SK-MEL-5 (cell line): ENCODE measurements around the gene PGS1. TPM values are rescaled to one million over a fixed set of nuclear protein-coding genes. Genes with fewer than 3 reads are reported as not detected.
A peak's percentile ranks its signal among the peaks of the same experiment; 100 is the strongest.
"Not testable (repeated sequence)": the region's sequence is repeated elsewhere in the genome, so short reads cannot be mapped to it uniquely, and the experiment has no call there.

ENCODE experiments used
- DNase-seq: peaks from one replicate; pipeline ENCODE4 v3.0.0-alpha.2; 2016; ENCODE audit warnings: low read depth, low spot score
- in situ Hi-C: cut with HindIII; loops from 2 replicates; pipeline ENCODE4 v1.10.0; 2016; ENCODE audit warnings: low sequenced_read_pairs, high pct_unique_total_duplicates, low pct_unique_long_range_greater_than_20kb
- total RNA-seq: library from RNA; depleted of rRNA; stranded (reverse); fragments of >200 nt; shearing (Covaris generic); gene quantifications from 2 replicates; pipeline ENCODE4 v1.2.3, GENCODE V29; 2014

The PGS1 gene
- total RNA-seq, 1 experiment from 2014 or later: 43.5 TPM

GRCh38 chr17:78442648-78443218 is 64.3 kb downstream of the PGS1 start:
- in situ Hi-C loops: no loop called here
- peak; percentile 100 for DNase-seq

GRCh38 chr17:78444392-78444791 is 65.9 kb downstream of the PGS1 start:
- no peak for DNase-seq
- in situ Hi-C loops: no loop called here

- in situ Hi-C loops: no loop called here
- DNase-seq: no peak
These were observed 68.4 kb downstream of the PGS1 start for GRCh38 chr17:78446833-78447232.

- DNase-seq: peak; percentile 69
- in situ Hi-C loops: no loop called here
These were observed 70.0 kb downstream of the PGS1 start for GRCh38 chr17:78448356-78448993.

GRCh38 chr17:78449983-78450595 is 71.6 kb downstream of the PGS1 start:
- no peak for DNase-seq
- in situ Hi-C loops: no loop called here

- no peak for DNase-seq
- in situ Hi-C loops: no loop called here
These were observed 72.4 kb downstream of the PGS1 start for GRCh38 chr17:78450696-78451345.

GRCh38 chr17:78451753-78452152 is 73.3 kb downstream of the PGS1 start:
- DNase-seq: no peak
- in situ Hi-C loops: no loop called here

- in situ Hi-C loops: no loop called here
- no peak for DNase-seq
These were observed 75.9 kb downstream of the PGS1 start for GRCh38 chr17:78454346-78454745.

- DNase-seq: no peak
- in situ Hi-C loops: no loop called here
These were observed 79.6 kb downstream of the PGS1 start for GRCh38 chr17:78458091-78458490.

GRCh38 chr17:78458736-78459335 is 80.4 kb downstream of the PGS1 start:
- in situ Hi-C loops: no loop called here
- DNase-seq: no peak

- in situ Hi-C loops: no loop called here
- DNase-seq: no peak
These were observed 81.2 kb downstream of the PGS1 start for GRCh38 chr17:78459696-78460095.

GRCh38 chr17:78460176-78460675 is 81.8 kb downstream of the PGS1 start:
- in situ Hi-C loops: no loop called here
- no peak for DNase-seq

GRCh38 chr17:78460951-78461798 is 82.7 kb downstream of the PGS1 start:
- no peak for DNase-seq
- in situ Hi-C loops: no loop called here

- in situ Hi-C loops: no loop called here
- DNase-seq: no peak
These were observed 83.3 kb downstream of the PGS1 start for GRCh38 chr17:78461799-78462053.

GRCh38 chr17:78462148-78462547 is 83.7 kb downstream of the PGS1 start:
- no peak for DNase-seq
- in situ Hi-C loops: no loop called here

- DNase-seq, in situ Hi-C loops: not testable (repeated sequence)
These were observed 87.8 kb downstream of the PGS1 start for GRCh38 chr17:78466109-78466785.
